Stimulated activated CD8-positive, alpha-beta memory T cell treated with anti-CD3 and anti-CD28 coated beads, Interleukin-7, amount 100 ng/mL, for 1 hour (primary cell): ENCODE data around the gene TSPAN9.

Experiments used
- DNase-seq, 2 donors: peaks; one replicate each; pipeline ENCODE4 v3.0.0-alpha.2; 2020; ENCODE audit warnings: low read depth in 2 of 2

TSPAN9 gene

GRCh38 chr12:3124917-3125316 lies 47.7 kb downstream of the TSPAN9 start:
- no peak for DNase-seq

GRCh38 chr12:3125674-3126073 lies 48.5 kb downstream of the TSPAN9 start:
- DNase-seq, result no peak

- DNase-seq, result no peak
These were observed 50.7 kb downstream of the TSPAN9 start for GRCh38 chr12:3127832-3128231.

GRCh38 chr12:3128498-3129293 lies 51.5 kb downstream of the TSPAN9 start:
- no peak for DNase-seq

GRCh38 chr12:3129301-3130056 lies 52.3 kb downstream of the TSPAN9 start:
- no peak for DNase-seq

GRCh38 chr12:3130057-3130830 lies 53.1 kb downstream of the TSPAN9 start:
- DNase-seq, result no peak

- DNase-seq, result no peak
These were observed 54.0 kb downstream of the TSPAN9 start for GRCh38 chr12:3131129-3131528.

- no peak for DNase-seq
These were observed 55.6 kb downstream of the TSPAN9 start for GRCh38 chr12:3132636-3133404.

GRCh38 chr12:3133405-3133783 lies 56.2 kb downstream of the TSPAN9 start:
- no peak for DNase-seq

GRCh38 chr12:3134126-3134525 lies 56.9 kb downstream of the TSPAN9 start:
- DNase-seq, result no peak

- DNase-seq, result no peak
These were observed 57.5 kb downstream of the TSPAN9 start for GRCh38 chr12:3134526-3135135.

- DNase-seq, result no peak
These were observed 58.6 kb downstream of the TSPAN9 start for GRCh38 chr12:3135522-3136461.

- DNase-seq, result no peak
These were observed 59.6 kb downstream of the TSPAN9 start for GRCh38 chr12:3136641-3137267.

GRCh38 chr12:3137268-3137781 lies 60.1 kb downstream of the TSPAN9 start:
- no peak for DNase-seq

GRCh38 chr12:3137814-3138445 lies 60.8 kb downstream of the TSPAN9 start:
- DNase-seq, result no peak

- no peak for DNase-seq
These were observed 61.8 kb downstream of the TSPAN9 start for GRCh38 chr12:3138941-3139511.

- DNase-seq, result no peak
These were observed 62.6 kb downstream of the TSPAN9 start for GRCh38 chr12:3139760-3140159.

- no peak for DNase-seq
These were observed 63.1 kb downstream of the TSPAN9 start for GRCh38 chr12:3140284-3140683.
